Measurements from ENCODE around the gene GSG1L2. TPM values are rescaled to one million over a fixed set of nuclear protein-coding genes. Genes with fewer than 3 reads are reported as not detected.

Gene GSG1L2
- total RNA-seq, 2 experiments from 2014 or later, result not detected

DNA sequence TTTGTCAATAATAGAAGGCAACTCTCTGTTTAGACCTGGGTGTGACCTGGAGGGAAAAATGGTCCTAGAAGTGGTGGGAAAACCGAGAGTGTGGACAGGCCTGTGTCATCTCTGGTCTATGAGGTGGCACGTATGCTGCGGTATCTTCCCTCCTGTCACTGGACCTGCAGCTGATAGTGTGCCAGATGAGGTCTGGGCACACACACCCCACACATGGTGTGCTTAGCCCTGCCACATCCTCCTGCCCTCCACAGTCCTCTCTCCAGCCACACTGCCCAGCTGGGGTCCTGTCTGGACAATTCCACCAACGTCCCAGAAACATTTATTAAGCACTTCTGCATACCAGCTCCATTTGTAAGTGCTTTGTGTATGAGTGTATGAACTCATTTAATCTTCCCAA is 41.1 kb upstream of the GSG1L2 start:
- H3K27me3 Mint-ChIP-seq, result no peaks in the 10 kb centered on the region
- no peaks in the 10 kb centered on the region for H3K4me1 Mint-ChIP-seq (ENCODE audit: low read depth)
- H3K27me3 ChIP-seq (ENCODE audit: control insufficient read depth in 1 of 2, insufficient read depth in 2 of 2, low read length in 2 of 2), result peaks cover 0 to 2% of the 10 kb centered on the region in 2 experiments
- H3K4me3 ChIP-seq (ENCODE audit: low read length), result no peak overlapping the region
- DNase-seq (no peak), ATAC-seq (ENCODE audit: poor library complexity) (no peak)
- H3K27ac Mint-ChIP-seq, result no peak overlapping the region
- intact Hi-C loops (cut with DNase I, micrococcal nuclease), result no loop called here
- ChIA-PET CTCF (no interaction called here), POLR2A (no interaction called here)
- H3K36me3 Mint-ChIP-seq (ENCODE audit: low read depth), result no peaks in the 10 kb centered on the region
- no peak overlapping the region for H3K27ac ChIP-seq (ENCODE audit: low read depth in 1 of 2, low read length in 2 of 2)
- peaks cover 9 to 14% of the 10 kb centered on the region in 2 experiments for H3K9me3 ChIP-seq (ENCODE audit: control insufficient read depth in 1 of 2, insufficient read depth in 1 of 2, low read length in 2 of 2)
- no peak overlapping the region for H3K4me3 Mint-ChIP-seq
- no peaks in the 10 kb centered on the region for H3K36me3 ChIP-seq (ENCODE audit: insufficient read depth, low read length)
- H3K9me3 Mint-ChIP-seq, result no peaks in the 10 kb centered on the region
- no peak for TF ChIP-seq CTCF (IDR thresholded peaks at IDR 0.05)
- no peaks in the 10 kb centered on the region for H3K4me1 ChIP-seq (ENCODE audit: insufficient read depth, low read length)

DNA sequence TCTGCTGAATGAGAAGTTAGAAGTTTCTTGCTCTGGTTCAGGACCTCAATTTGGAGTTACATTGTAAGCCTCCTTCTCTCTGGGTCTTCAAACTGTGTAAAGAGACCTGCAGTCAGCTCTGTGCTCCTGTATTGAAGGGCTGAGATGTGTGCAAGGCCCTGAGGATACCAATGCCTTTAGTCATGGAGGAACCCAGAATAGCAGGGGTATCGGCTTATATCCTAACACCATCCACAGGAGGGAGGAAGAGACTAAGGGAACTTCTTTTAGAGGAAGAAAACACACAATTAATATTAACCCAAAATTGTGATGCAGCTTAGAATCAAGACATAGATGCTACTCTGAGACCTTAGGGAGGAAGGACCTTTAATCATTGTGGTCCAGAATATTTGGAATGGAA is 40.3 kb upstream of the GSG1L2 start:
- H3K4me3 ChIP-seq (ENCODE audit: low read length), result no peak overlapping the region
- Mint-ChIP-seq H3K27ac (no peak overlapping the region), H3K4me1 (ENCODE audit: low read depth) (no peaks in the 10 kb centered on the region), H3K9me3 (no peaks in the 10 kb centered on the region), H3K4me3 (no peak overlapping the region), H3K36me3 (ENCODE audit: low read depth) (no peaks in the 10 kb centered on the region), H3K27me3 (no peaks in the 10 kb centered on the region)
- TF ChIP-seq CTCF (IDR thresholded peaks at IDR 0.05), result no peak
- CTCF ChIA-PET, result no interaction called here
- DNase-seq (no peak), ATAC-seq (ENCODE audit: poor library complexity) (no peak)
- H3K4me1 ChIP-seq (ENCODE audit: insufficient read depth, low read length), result no peaks in the 10 kb centered on the region
- no peaks in the 10 kb centered on the region for H3K36me3 ChIP-seq (ENCODE audit: insufficient read depth, low read length)
- peaks cover 0 to 2% of the 10 kb centered on the region in 2 experiments for H3K27me3 ChIP-seq (ENCODE audit: control insufficient read depth in 1 of 2, insufficient read depth in 2 of 2, low read length in 2 of 2)
- POLR2A ChIA-PET, result no interaction called here
- H3K27ac ChIP-seq (ENCODE audit: low read depth in 1 of 2, low read length in 2 of 2), result no peak overlapping the region
- intact Hi-C loops (cut with DNase I, micrococcal nuclease), result no loop called here
- peaks cover 9 to 19% of the 10 kb centered on the region in 2 experiments for H3K9me3 ChIP-seq (ENCODE audit: control insufficient read depth in 1 of 2, insufficient read depth in 1 of 2, low read length in 2 of 2)

DNA sequence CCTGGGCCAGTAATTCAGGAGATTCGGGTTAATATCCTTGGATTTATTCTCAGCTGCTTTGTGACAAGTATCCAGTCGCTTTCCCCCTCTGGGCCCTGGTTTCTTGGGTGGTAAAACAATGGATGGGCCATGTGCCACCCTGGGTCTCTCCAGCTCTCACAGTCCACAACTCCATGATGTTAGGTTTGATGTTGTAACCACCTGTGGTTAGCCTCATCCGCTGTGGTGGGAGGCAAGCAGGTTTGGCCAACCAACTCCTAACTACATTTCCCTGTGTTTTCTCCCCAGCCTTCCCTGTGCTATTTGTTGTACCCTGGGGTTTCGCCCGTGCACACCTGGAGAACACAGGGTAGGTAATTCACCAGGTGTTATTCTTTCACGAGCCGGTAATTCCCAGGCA is 39.0 kb upstream of the GSG1L2 start:
- H3K4me3 ChIP-seq (ENCODE audit: low read length), result no peak overlapping the region
- H3K4me3 Mint-ChIP-seq, result no peak overlapping the region
- H3K36me3 Mint-ChIP-seq (ENCODE audit: low read depth), result no peaks in the 10 kb centered on the region
- H3K9me3 Mint-ChIP-seq, result no peaks in the 10 kb centered on the region
- peaks cover 9 to 19% of the 10 kb centered on the region in 2 experiments for H3K9me3 ChIP-seq (ENCODE audit: control insufficient read depth in 1 of 2, insufficient read depth in 1 of 2, low read length in 2 of 2)
- POLR2A ChIA-PET, result no interaction called here
- no peaks in the 10 kb centered on the region for H3K36me3 ChIP-seq (ENCODE audit: insufficient read depth, low read length)
- no peak overlapping the region for H3K27ac Mint-ChIP-seq
- CTCF ChIA-PET, result no interaction called here
- peaks cover 0 to 2% of the 10 kb centered on the region in 2 experiments for H3K27me3 ChIP-seq (ENCODE audit: control insufficient read depth in 1 of 2, insufficient read depth in 2 of 2, low read length in 2 of 2)
- no peaks in the 10 kb centered on the region for H3K4me1 Mint-ChIP-seq (ENCODE audit: low read depth)
- DNase-seq (no peak), ATAC-seq (ENCODE audit: poor library complexity) (no peak)
- H3K27ac ChIP-seq (ENCODE audit: low read depth in 1 of 2, low read length in 2 of 2), result no peak overlapping the region
- H3K4me1 ChIP-seq (ENCODE audit: insufficient read depth, low read length), result no peaks in the 10 kb centered on the region
- no peaks in the 10 kb centered on the region for H3K27me3 Mint-ChIP-seq
- TF ChIP-seq CTCF (IDR thresholded peaks at IDR 0.05), result no peak
- intact Hi-C loops (cut with DNase I, micrococcal nuclease), result no loop called here

Data from CD4-positive, alpha-beta T cell (primary cell).